Endodermal cell (in vitro differentiated cells): ENCODE results near the gene MPI. TPM values are rescaled to one million over a fixed set of nuclear protein-coding genes. Genes with fewer than 3 reads are reported as not detected.

Source experiments
- DNase-seq: peaks from one replicate; pipeline ENCODE4 v3.0.0-alpha.2; 2017
- H3K27ac ChIP-seq: 2 replicates; pipeline ENCODE4 v1.5.1; 2013; ENCODE audit warnings: mild to moderate bottlenecking, low read depth, low read length, moderate library complexity
- H3K27me3 ChIP-seq: 2 replicates; pipeline ENCODE4 v1.6.1; 2013; ENCODE audit warnings: mild to moderate bottlenecking, low read length, moderate library complexity; ENCODE audit not compliant: insufficient read depth, control insufficient read depth, poor library complexity, severe bottlenecking
- H3K36me3 ChIP-seq: 2 replicates; pipeline ENCODE4 v1.7.0; 2013; ENCODE audit warnings: mild to moderate bottlenecking, low read length, moderate library complexity; ENCODE audit not compliant: control insufficient read depth, insufficient read depth
- H3K4me1 ChIP-seq: one replicate; pipeline ENCODE4 v1.7.0; 2013; ENCODE audit warnings: low read length; ENCODE audit not compliant: control insufficient read depth, insufficient read depth
- H3K4me3 ChIP-seq: 2 replicates; pipeline ENCODE4 v1.5.1; 2013; ENCODE audit warnings: mild to moderate bottlenecking, low read length, moderate library complexity
- H3K9ac ChIP-seq: 2 replicates; pipeline ENCODE4 v1.6.1; 2013; ENCODE audit warnings: mild to moderate bottlenecking, low read length, moderate library complexity; ENCODE audit not compliant: poor library complexity, severe bottlenecking; ENCODE audit errors: extremely low read depth
- H3K9me3 ChIP-seq: 2 replicates; pipeline ENCODE4 v1.6.1; 2013; ENCODE audit warnings: mild to moderate bottlenecking, low read length, moderate library complexity; ENCODE audit not compliant: control insufficient read depth
- H3K27ac Mint-ChIP-seq: 2 replicates; pipeline ENCODE4 v1.8.0; 2020; ENCODE audit warnings: mixed read lengths
- H3K27me3 Mint-ChIP-seq: 2 replicates; pipeline ENCODE4 v1.8.0; 2021; ENCODE audit warnings: mild to moderate bottlenecking, mixed read lengths; ENCODE audit not compliant: insufficient read depth
- H3K36me3 Mint-ChIP-seq: 2 replicates; pipeline ENCODE4 v1.8.0; 2020; ENCODE audit warnings: low read depth, mixed read lengths
- H3K4me1 Mint-ChIP-seq: 2 replicates; pipeline ENCODE4 v1.8.0; 2020; ENCODE audit warnings: mixed read lengths
- H3K4me3 Mint-ChIP-seq: 2 replicates; pipeline ENCODE4 v1.8.0; 2020; ENCODE audit warnings: mild to moderate bottlenecking, moderate library complexity, mixed read lengths
- H3K9me3 Mint-ChIP-seq: 2 replicates; pipeline ENCODE4 v1.8.0; 2020; ENCODE audit warnings: mild to moderate bottlenecking, mixed read lengths
- WGBS, 2 experiments: methylation state at CpG; one replicate each; pipeline versions ENCODE4 v1.1.5 to v1.1.7; 2013; ENCODE audit warnings: missing lambda C conversion rate in 2 of 2, mixed read lengths in 1 of 2; ENCODE audit not compliant: insufficient coverage in 1 of 2, insufficient read length in 1 of 2; 5-methylcytosine and 5-hydroxymethylcytosine counted together
- total RNA-seq, 2 donors: library from RNA; stranded (reverse); fragmentation: NEBNext Ultra II Directional in 1 of 2; extraction: Animal tissue kit (Norgen Biotek cat#: 25700) in 1 of 2; gene quantifications; 2 replicates in 1 of 2; 3 replicates in 1 of 2; pipeline ENCODE4 v1.2.1, GENCODE V29; 2021
- TF ChIP-seq, protein P1 (sequence below): fragments of 200-600 bp; sonication (generic); conservative IDR thresholded peaks from 2 replicates; pipeline ENCODE4 v1.5.0; 2021; ENCODE audit warnings: antibody characterized with exemption, mild to moderate bottlenecking

Gene MPI
- total RNA-seq, 2 donors from 2014 or later, result 50.3 to 59.2 TPM

DNA sequence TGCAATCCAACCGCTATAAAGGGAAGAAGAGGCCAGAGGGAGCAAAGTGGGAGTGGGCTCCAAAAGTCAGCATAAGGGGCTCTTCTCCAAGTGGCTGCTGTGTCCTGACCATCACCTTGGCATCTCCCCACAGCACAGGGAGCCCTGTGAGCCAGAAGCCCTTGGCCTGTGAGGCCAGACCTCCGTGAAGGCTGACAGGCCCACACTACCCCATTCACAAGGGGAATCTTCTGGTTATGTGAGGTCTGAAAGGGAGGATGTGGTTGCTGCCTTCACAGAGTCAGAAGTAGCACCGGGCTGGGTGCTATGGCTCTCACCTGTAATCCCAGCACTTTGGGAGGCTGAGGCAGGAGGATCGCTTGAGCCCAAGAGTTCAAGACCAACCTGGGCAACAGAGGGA, 44.3 kb upstream of the MPI start:
- Histone ChIP-seq H3K36me3 (peaks cover 16% of the 10 kb centered on the region), H3K4me3 (no peak overlapping the region), H3K27me3 (no peaks in the 10 kb centered on the region), H3K27ac (no peak overlapping the region), H3K9me3 (no peaks in the 10 kb centered on the region), H3K4me1 (no peaks in the 10 kb centered on the region), H3K9ac (no peak overlapping the region)
- Mint-ChIP-seq H3K36me3 (peaks cover 45% of the 10 kb centered on the region), H3K4me1 (peaks cover 20% of the 10 kb centered on the region), H3K4me3 (no peak overlapping the region), H3K27ac (no peak overlapping the region), H3K9me3 (no peaks in the 10 kb centered on the region), H3K27me3 (no peaks in the 10 kb centered on the region)
- no peak for DNase-seq
- 96 to 100% methylated on average over 3 of the region's 4 CpGs for WGBS, 2 experiments
- TF ChIP-seq, protein P1, sequence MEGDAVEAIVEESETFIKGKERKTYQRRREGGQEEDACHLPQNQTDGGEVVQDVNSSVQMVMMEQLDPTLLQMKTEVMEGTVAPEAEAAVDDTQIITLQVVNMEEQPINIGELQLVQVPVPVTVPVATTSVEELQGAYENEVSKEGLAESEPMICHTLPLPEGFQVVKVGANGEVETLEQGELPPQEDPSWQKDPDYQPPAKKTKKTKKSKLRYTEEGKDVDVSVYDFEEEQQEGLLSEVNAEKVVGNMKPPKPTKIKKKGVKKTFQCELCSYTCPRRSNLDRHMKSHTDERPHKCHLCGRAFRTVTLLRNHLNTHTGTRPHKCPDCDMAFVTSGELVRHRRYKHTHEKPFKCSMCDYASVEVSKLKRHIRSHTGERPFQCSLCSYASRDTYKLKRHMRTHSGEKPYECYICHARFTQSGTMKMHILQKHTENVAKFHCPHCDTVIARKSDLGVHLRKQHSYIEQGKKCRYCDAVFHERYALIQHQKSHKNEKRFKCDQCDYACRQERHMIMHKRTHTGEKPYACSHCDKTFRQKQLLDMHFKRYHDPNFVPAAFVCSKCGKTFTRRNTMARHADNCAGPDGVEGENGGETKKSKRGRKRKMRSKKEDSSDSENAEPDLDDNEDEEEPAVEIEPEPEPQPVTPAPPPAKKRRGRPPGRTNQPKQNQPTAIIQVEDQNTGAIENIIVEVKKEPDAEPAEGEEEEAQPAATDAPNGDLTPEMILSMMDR, result no peak

DNA sequence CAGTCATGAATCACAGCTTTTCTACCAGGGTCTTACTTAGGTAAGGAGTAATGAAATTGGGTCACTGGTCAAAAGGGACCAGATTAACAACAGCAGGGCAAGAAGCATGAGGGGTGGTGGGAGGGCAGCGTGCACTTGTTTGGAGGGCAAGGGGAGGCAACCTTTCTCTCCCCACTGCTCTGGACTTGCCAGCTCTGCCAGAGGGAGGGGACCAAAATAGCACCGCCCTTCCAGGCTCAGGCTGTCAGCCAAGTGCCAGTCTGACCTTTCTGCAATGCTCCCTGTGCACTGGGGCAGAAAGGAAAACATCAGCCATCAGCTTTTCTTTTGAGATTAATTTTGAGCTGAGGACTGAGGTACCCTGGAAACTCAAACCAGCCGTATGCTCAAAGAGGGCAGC, 42.4 kb upstream of the MPI start:
- Mint-ChIP-seq H3K27ac (no peak overlapping the region), H3K36me3 (peaks cover 49% of the 10 kb centered on the region), H3K4me3 (no peak overlapping the region), H3K9me3 (no peaks in the 10 kb centered on the region), H3K4me1 (peaks cover 9% of the 10 kb centered on the region), H3K27me3 (no peaks in the 10 kb centered on the region)
- Histone ChIP-seq H3K9me3 (no peaks in the 10 kb centered on the region), H3K36me3 (peaks cover 27% of the 10 kb centered on the region), H3K27ac (no peak overlapping the region), H3K4me3 (no peak overlapping the region), H3K4me1 (no peaks in the 10 kb centered on the region), H3K27me3 (no peaks in the 10 kb centered on the region), H3K9ac (no peak overlapping the region)
- 80 to 94% methylated on average over 1 to 3 of the region's 3 CpGs for WGBS, 2 experiments
- TF ChIP-seq, protein P1, result no peak
- DNase-seq, result no peak

DNA sequence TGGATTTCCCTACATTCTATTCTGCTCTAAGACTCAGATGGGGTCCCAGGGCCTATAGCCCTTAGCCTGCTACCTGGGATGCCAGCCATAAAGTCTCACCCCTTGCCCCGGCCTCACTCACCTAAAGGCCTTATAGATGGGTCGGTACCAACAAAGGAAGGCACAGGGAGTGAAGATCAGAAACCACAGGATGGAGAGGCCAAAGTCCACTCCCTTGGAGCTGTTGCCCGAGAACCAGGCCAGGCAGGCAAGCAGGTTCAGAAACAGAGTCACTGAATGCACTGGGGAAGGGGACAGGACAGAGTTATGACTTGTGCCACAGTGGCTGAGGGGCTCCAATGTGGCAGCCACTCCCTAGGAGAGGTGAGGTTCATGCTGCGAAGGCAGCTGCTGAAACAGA, 39.4 kb upstream of the MPI start:
- Histone ChIP-seq H3K4me1 (no peaks in the 10 kb centered on the region), H3K9ac (no peak overlapping the region), H3K27ac (no peak overlapping the region), H3K4me3 (no peak overlapping the region), H3K27me3 (no peaks in the 10 kb centered on the region), H3K9me3 (no peaks in the 10 kb centered on the region), H3K36me3 (peaks cover 37% of the 10 kb centered on the region)
- H3K27me3 Mint-ChIP-seq, result no peaks in the 10 kb centered on the region
- 86 to 93% methylated on average over 3 to 4 of the region's 4 CpGs for WGBS, 2 experiments
- no peaks in the 10 kb centered on the region for H3K9me3 Mint-ChIP-seq
- no peak overlapping the region for H3K4me3 Mint-ChIP-seq
- peaks cover 47% of the 10 kb centered on the region for H3K36me3 Mint-ChIP-seq
- no peaks in the 10 kb centered on the region for H3K4me1 Mint-ChIP-seq
- TF ChIP-seq, protein P1, result no peak
- DNase-seq, result no peak
- H3K27ac Mint-ChIP-seq, result no peak overlapping the region
